Neuron (in vitro differentiated cells): ENCODE data around the gene UBE2M.
"Not testable (repeated sequence)": the region's sequence is repeated elsewhere in the genome, so short reads cannot be mapped to it uniquely, and the experiment has no call there.

ENCODE experiments used
- H2AFZ ChIP-seq: one replicate; pipeline ENCODE4 v1.6.1; 2013; ENCODE audit warnings: low read depth, mild to moderate bottlenecking, inconsistent platforms, low read length, moderate library complexity
- H3K27me3 ChIP-seq: one replicate; pipeline ENCODE4 v1.6.1; 2013; ENCODE audit warnings: low read length; ENCODE audit not compliant: insufficient read depth
- H3K36me3 ChIP-seq: one replicate; pipeline ENCODE4 v1.6.1; 2013; ENCODE audit warnings: low read length; ENCODE audit not compliant: insufficient read depth
- H3K4me1 ChIP-seq: one replicate; pipeline ENCODE4 v1.6.1; 2013; ENCODE audit warnings: low read length; ENCODE audit not compliant: insufficient read depth
- H3K4me3 ChIP-seq: 2 replicates; pipeline ENCODE4 v1.5.1; 2013; ENCODE audit warnings: mild to moderate bottlenecking, low read length, moderate library complexity
- H3K9me3 ChIP-seq: one replicate; pipeline ENCODE4 v1.6.1; 2013; ENCODE audit warnings: low read length

The UBE2M gene

DNA sequence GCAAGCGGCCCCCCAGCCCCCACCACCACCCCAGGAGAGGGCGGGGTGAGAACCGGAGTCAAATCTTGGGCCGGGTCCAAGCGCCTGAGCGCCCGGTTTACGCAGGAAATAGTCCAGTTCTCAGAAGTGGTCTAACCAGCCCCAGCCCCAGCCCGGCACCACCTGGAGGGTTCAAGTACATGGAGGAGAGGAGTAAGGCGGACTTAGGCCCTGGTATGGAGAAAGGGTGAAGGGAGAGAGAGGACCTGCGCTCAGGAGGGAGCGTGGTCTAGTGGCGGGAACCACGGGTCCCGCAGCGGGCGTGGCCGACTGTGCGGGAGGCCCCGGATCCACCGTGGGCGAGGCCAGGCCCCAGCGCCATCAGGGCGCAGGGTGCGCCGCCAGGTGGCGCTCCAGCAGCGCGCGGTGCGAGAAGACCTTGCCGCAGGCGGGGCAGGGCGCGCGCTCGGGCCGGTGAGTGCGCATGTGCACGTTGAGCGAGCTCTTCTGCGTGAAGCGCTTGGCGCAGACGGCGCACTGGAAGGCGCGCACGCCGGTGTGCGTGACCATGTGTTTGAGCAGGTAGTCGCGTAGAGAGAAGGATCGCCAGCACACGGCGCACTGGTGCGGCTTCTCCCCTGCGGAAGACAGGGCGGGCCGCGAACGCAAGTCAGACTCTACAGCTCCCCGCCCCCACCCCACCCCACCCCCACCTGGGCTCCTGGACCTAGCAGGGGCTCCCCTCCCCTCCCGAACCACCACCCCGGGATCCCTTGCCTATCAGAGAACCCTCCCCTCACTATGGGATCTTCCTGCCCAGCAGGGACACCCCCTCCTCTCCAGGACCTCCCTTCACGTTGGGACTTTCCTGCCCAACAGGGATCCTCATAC is 44.5 kb downstream of the UBE2M start:
- H3K4me1 ChIP-seq: peaks cover 7% of the 10 kb centered on the region
- no peak overlapping the region for H3K4me3 ChIP-seq
- H3K27me3 ChIP-seq: no peaks in the 10 kb centered on the region
- peaks cover 2% of the 10 kb centered on the region for H3K9me3 ChIP-seq
- H3K36me3 ChIP-seq: peaks cover 37% of the 10 kb centered on the region
- H2AFZ ChIP-seq: no peak overlapping the region

DNA sequence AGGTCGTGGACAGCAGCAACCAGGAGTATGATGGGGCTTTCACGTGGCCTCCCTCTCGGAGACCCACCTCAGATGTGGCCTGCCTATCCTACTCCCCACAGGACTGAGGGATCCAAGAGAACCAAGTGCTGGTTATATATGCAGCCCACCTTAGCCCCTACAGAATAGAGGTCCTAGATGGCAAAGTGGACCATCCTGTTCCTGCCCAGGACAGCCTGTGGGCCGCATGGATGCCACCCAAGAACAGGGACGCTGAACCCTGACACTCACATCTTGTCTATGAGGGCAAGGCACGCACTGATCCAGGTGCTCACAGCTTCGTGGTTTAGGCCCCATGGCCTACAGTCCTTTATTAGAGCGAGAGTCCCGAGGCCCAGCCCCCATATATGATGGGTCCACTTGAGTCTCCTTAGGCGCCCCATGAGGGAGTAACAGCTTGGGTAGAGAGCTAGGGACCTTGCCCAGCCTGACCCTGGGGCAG is 45.2 kb downstream of the UBE2M start:
- no peaks in the 10 kb centered on the region for H3K27me3 ChIP-seq
- peaks cover 4% of the 10 kb centered on the region for H3K4me1 ChIP-seq
- peaks cover 37% of the 10 kb centered on the region for H3K36me3 ChIP-seq
- H3K4me3 ChIP-seq: no peak overlapping the region
- H2AFZ ChIP-seq: no peak overlapping the region
- peaks cover 2% of the 10 kb centered on the region for H3K9me3 ChIP-seq

DNA sequence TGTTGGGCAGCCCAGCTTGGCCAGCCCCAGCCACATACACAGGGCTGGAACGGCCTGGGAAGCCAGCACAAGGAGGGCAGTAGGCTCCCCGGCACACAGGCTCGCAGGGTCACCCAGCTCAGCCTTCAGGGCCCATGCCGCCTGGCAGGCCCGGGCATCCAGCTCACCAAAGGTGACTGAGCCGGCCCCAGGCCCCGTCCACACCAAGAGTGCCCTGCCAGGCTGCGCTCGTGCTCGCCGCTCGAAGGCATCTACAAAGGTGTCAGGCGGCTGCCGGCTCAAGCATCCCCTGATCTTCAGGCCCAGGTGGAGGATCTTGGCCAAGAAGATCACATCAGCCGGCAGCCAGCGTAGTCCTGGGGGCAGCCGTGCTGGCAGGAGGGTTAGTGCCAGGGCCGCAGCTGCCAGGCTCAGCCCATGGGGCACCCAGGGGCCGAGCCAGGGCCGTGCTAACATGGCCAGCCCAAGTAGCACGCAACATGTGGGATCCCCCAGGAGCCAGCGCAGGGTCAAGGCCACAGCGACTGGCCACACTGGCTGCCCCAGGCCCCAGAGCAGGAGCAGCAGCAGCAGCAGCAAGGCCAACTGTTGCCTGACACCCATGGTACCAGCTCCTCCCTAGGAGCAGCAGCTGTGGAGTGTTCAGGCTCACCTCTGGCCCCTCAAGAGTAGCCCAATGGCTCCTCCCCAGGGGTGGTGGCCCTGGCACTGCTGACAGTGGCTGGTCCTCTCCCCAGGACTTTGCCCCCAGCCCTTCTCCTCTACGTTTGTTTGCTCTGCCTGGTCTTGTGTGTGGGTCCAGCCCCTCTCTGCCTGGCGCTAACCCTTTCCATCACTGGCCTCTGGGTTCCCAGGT is 46.8 kb downstream of the UBE2M start, which contains the start of gene SLC27A5:
SLC27A5 (minus strand) TSS at position 640 of the 856 bp plus-strand sequence; CDS start at position 603, 37 bp downstream.
- Histone ChIP-seq H3K4me1 (no peaks in the 10 kb centered on the region), H3K36me3 (peaks cover 26% of the 10 kb centered on the region), H2AFZ (no peak within 1 kb of the TSS), H3K27me3 (no peaks in the 10 kb centered on the region), H3K9me3 (peaks cover 2% of the 10 kb centered on the region), H3K4me3 (no peak within 1 kb of the TSS)

DNA sequence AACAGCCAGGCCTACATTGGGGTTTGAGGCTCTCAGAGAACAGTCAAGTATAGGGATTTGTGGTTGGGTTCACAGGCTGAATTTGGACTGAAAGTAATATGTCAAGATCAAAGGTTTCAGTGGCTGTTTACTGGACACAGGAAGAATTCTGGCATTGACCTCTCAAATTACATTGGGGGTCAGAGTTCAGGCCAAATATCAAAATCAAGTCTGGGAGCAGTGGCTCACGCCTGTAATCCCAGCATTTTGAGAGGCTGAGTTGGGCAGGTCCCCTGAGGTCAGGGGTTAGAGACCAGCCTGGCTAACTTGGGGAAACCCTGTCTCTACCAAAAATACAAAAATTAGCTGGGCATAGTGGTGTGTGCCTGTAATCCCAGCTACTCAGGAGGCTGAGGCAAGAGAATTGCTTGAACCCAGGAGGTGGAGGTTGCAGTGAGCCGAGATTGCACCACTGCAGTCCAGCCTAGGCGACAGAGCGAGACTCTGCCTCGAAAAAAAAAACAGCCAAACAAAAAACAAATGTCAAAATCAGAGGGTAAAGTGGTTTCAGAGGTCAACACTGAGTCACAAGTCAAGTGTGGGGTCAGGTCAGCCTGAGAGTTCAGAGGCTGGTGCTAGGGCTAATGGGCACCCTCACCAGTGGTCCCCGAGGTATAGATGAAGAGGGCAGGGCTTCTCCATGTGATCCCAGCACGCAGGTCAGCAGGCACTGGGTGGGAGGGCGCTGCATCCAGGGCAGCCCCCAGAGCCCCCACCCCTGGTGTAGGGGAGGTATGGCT is 48.1 kb downstream of the UBE2M start:
- Histone ChIP-seq H2AFZ (no peak overlapping the region), H3K4me3 (no peak overlapping the region), H3K27me3 (no peaks in the 10 kb centered on the region), H3K9me3 (peaks cover 2% of the 10 kb centered on the region), H3K4me1 (no peaks in the 10 kb centered on the region), H3K36me3 (peaks cover 20% of the 10 kb centered on the region)

DNA sequence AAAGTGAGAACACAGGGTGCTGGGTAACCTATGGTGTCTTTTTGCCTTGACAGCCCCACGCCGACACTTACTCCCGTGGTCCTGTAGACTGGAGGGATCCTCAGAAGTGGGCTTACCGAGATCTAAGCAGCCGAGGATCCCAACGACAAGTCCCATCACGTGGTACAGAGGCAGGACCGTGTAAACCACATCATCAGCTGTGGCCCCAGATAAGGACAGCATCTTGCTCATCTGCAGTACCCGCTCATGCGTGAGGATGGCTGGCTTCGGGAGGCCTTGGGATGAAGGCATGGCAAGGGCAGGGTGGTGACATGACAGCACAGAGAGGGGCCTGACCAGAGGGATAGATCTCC is 48.7 kb downstream of the UBE2M start:
- no peaks in the 10 kb centered on the region for H3K27me3 ChIP-seq
- no peaks in the 10 kb centered on the region for H3K4me1 ChIP-seq
- H3K4me3 ChIP-seq: no peak overlapping the region
- H3K9me3 ChIP-seq: peaks cover under 1% of the 10 kb centered on the region
- peaks cover 17% of the 10 kb centered on the region for H3K36me3 ChIP-seq
- no peak overlapping the region for H2AFZ ChIP-seq

DNA sequence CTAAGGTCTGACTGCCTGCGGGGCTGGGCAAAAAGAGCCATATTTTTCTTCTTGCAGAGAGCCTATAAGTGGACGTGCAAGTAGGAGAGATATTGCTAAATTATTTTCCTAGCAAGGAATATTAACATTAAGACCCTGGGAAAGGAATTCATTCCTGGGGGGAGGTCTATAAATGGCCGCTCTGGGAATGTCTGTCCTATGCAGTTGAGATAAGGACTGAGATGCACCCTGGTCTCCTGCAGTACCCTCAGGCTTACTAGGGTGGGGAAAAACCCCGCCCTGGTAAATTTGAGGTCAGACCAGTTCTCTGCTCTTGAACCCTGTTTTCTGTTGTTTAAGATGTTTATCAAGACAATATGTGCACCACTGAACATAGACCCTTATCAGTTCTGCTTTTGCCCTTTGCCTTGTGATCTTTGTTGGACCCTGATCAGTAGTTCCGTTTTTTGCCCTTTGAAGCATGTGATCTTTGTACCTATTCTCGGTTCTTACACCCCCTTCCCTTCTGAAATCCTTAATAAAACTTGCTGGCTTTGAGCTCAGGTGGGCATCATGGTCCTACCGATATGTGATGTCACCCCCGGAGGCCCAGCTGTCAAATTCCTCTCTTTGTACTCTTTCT is 50.7 kb downstream of the UBE2M start:
- H3K36me3 ChIP-seq, H3K27me3 ChIP-seq, H3K4me3 ChIP-seq, H3K9me3 ChIP-seq, H3K4me1 ChIP-seq, H2AFZ ChIP-seq: not testable (repeated sequence)
